GM12891 (cell line): Measurements from ENCODE around the gene SEMA4G.

Experiments used
- POLR2A ChIP-seq: IDR thresholded peaks from 2 replicates; pipeline ENCODE4 v1.6.1; 2011; ENCODE audit warnings: low read depth, low read length, control low read depth
- POLR2AphosphoS5 ChIP-seq: IDR thresholded peaks from 2 replicates; pipeline ENCODE4 v1.6.1; 2011; ENCODE audit warnings: low read depth, low read length, control low read depth

DNA sequence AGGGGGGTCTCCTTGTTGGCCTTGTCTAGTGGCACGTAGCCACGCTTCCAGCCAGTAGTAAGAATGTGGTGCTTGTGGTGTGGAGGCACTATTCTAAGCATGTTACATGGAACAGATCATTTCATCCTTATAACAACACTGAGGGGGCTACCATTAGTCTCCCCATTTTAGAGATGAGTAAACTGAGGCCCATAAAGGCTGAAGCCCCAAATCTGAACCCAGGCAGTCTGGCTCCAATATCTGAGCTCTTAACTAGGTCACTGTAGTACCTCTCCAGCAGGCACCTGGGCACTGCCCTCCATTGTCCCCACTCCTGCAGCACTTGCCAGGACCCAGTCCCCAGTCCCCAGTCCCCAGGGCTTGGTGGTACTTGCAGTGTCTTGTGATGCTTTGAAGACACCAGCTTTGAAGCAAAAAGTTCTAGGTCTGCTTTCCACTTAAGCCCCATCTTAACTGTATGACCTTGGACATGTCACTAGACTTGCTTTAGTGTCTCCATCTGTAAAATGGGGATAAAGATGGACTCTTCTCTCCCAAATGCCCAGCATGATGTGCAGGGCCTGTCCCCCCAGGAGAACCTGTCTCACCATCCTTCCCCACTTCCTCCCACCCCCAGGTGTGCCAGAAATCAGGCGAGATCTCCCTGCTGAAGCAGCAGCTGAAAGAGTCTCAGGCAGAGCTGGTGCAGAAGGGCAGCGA is 36.7 kb downstream of the SEMA4G start:
- TF ChIP-seq POLR2AphosphoS5, result no peak
- TF ChIP-seq POLR2A, result no peak
